GM10847 (cell line): ENCODE data around the gene MALAT1.
A peak's percentile ranks its signal among the peaks of the same experiment; 100 is the strongest.

Experiments used
- POLR2A ChIP-seq: IDR thresholded peaks from 2 replicates; pipeline ENCODE4 v1.6.1; 2011; ENCODE audit not compliant: insufficient read length; ENCODE audit errors: extremely low read depth

The MALAT1 gene

GRCh38 chr11:65498977-65499712 is at the start of gene MALAT1:
MALAT1 (plus strand) TSS chr11:65499045.
- TF ChIP-seq POLR2A, result peak; percentile 100

GRCh38 chr11:65452806-65453490 is 45.9 kb upstream of the MALAT1 start:
- no peak for TF ChIP-seq POLR2A

- TF ChIP-seq POLR2A, result no peak
Measured at GRCh38 chr11:65454311-65454695, 44.5 kb upstream of the MALAT1 start.

GRCh38 chr11:65454696-65455456 is 44.0 kb upstream of the MALAT1 start:
- peak; percentile 85 for TF ChIP-seq POLR2A

- no peak for TF ChIP-seq POLR2A
Measured at GRCh38 chr11:65456418-65456817, 42.4 kb upstream of the MALAT1 start.

- no peak for TF ChIP-seq POLR2A
Measured at GRCh38 chr11:65459552-65459951, 39.3 kb upstream of the MALAT1 start.

- TF ChIP-seq POLR2A, result no peak
Measured at GRCh38 chr11:65468874-65469333, 29.9 kb upstream of the MALAT1 start.

- TF ChIP-seq POLR2A, result no peak
Measured at GRCh38 chr11:65470433-65471049, 28.3 kb upstream of the MALAT1 start.

GRCh38 chr11:65471447-65471891 is 27.4 kb upstream of the MALAT1 start:
- TF ChIP-seq POLR2A, result peak; percentile 5

GRCh38 chr11:65473278-65473860 is 25.5 kb upstream of the MALAT1 start:
- TF ChIP-seq POLR2A, result no peak

GRCh38 chr11:65474864-65475263 is 24.0 kb upstream of the MALAT1 start:
- TF ChIP-seq POLR2A, result no peak

GRCh38 chr11:65476632-65477148 is 22.2 kb upstream of the MALAT1 start:
- no peak for TF ChIP-seq POLR2A

- peak; percentile 85 for TF ChIP-seq POLR2A
Measured at GRCh38 chr11:65477149-65477965, 21.5 kb upstream of the MALAT1 start.
